Measurements from ENCODE around the gene PCNX2. TPM values are rescaled to one million over a fixed set of nuclear protein-coding genes. Genes with fewer than 3 reads are reported as not detected.

Gene PCNX2
- total and polyA plus RNA-seq, 2 experiments from 2014 or later = 5.0 to 13.7 TPM

DNA sequence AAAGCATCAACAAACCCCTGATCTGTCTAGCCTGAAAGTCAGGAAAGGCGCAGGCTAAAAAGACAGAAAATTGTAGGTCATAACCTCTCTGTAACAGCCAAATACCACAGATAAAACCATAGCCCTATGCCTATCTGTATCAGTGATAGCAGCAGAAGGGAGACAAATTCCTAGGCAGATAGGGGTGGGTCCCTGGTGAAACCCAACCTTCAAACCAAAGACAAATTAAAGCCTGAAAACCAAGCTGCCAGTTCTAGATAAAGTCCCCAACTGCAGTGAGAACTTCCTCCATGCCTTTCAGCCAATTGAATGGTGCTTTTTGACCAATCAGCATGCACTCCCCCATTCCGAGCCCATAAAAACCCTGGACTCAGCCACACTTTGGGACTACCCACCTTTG, 229.8 kb downstream of the PCNX2 start:
- Histone ChIP-seq H3K4me2 (ENCODE audit: unreplicated experiment) (no peak overlapping the region), H3K79me2 (ENCODE audit: insufficient read depth) (no peaks in the 10 kb centered on the region), H3F3A (ENCODE audit: insufficient read depth) (no peaks in the 10 kb centered on the region), H3K9me3 (ENCODE audit: low read depth) (no peaks in the 10 kb centered on the region), H3K27me3 (replicated peaks; ENCODE audit: insufficient read depth) (no peaks in the 10 kb centered on the region), H3K9me2 (ENCODE audit: insufficient read depth) (no peaks in the 10 kb centered on the region), H3K36me3 (ENCODE audit: low read depth) (no peaks in the 10 kb centered on the region), H3K4me3 (no peak overlapping the region), H2AFZ (no peak overlapping the region), H3K4me1 (ENCODE audit: insufficient read depth) (peaks cover 7% of the 10 kb centered on the region; the same call in 1 of the 2 replicates), H3K9ac (no peak overlapping the region), H4K20me1 (ENCODE audit: insufficient read depth) (no peaks in the 10 kb centered on the region), H3K27ac (no peak overlapping the region)
- in situ Hi-C loops (cut with MboI) = no loop called here
- WGBS, 2 experiments (ENCODE audit: low coverage in 1 of 2, low lambda C conversion rate in 2 of 2, missing lambda C conversion rate in 2 of 2) = 98 to 100% methylated on average over 2 of the region's 2 CpGs
- no peak for TF ChIP-seq EZH2 (IDR thresholded peaks at IDR 0.05; ENCODE audit: insufficient read depth, poor library complexity, severe bottlenecking)
- no peak for DNase-seq

DNA sequence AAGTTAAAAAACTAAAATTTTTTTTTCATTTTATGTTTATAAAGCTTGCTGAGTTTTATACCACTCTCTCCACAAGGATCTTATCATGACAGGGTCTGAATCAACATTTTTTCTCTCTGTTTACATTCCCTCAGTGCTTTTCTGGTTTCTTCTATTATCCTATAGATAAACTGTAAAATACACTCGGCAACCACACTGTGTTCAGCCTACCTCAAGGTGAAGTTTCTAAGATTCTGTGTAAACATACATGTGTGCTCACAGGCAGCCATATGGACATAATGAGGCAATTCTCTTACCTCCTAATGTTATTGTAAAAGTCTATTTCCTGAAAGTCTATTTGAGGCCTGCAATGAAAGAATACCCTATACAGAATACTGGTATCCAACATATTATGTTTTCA, 230.5 kb downstream of the PCNX2 start:
- H3K4me1 ChIP-seq (ENCODE audit: insufficient read depth) = peaks cover 7% of the 10 kb centered on the region; the same call in 1 of the 2 replicates
- no peak for DNase-seq
- H3K4me3 ChIP-seq = no peak overlapping the region
- no peak overlapping the region for H2AFZ ChIP-seq
- H3K79me2 ChIP-seq (ENCODE audit: insufficient read depth) = no peaks in the 10 kb centered on the region
- no peak overlapping the region for H3K9ac ChIP-seq
- no peak overlapping the region for H3K27ac ChIP-seq
- no peaks in the 10 kb centered on the region for H3F3A ChIP-seq (ENCODE audit: insufficient read depth)
- 88 to 100% methylated on average over 1 of the region's 1 CpG for WGBS, 2 experiments (ENCODE audit: low coverage in 1 of 2, low lambda C conversion rate in 2 of 2, missing lambda C conversion rate in 2 of 2)
- no peaks in the 10 kb centered on the region for H3K27me3 ChIP-seq (replicated peaks; ENCODE audit: insufficient read depth)
- H3K36me3 ChIP-seq (ENCODE audit: low read depth) = no peaks in the 10 kb centered on the region
- H3K9me3 ChIP-seq (ENCODE audit: low read depth) = no peaks in the 10 kb centered on the region
- H3K9me2 ChIP-seq (ENCODE audit: insufficient read depth) = no peaks in the 10 kb centered on the region
- H3K4me2 ChIP-seq (ENCODE audit: unreplicated experiment) = no peak overlapping the region
- TF ChIP-seq EZH2 (IDR thresholded peaks at IDR 0.05; ENCODE audit: insufficient read depth, poor library complexity, severe bottlenecking) (no peak), EZH2phosphoT487 (IDR thresholded peaks at IDR 0.05; ENCODE audit: insufficient read depth, low read depth) (no peak)
- H4K20me1 ChIP-seq (ENCODE audit: insufficient read depth) = no peaks in the 10 kb centered on the region
- in situ Hi-C loops (cut with MboI) = no loop called here

DNA sequence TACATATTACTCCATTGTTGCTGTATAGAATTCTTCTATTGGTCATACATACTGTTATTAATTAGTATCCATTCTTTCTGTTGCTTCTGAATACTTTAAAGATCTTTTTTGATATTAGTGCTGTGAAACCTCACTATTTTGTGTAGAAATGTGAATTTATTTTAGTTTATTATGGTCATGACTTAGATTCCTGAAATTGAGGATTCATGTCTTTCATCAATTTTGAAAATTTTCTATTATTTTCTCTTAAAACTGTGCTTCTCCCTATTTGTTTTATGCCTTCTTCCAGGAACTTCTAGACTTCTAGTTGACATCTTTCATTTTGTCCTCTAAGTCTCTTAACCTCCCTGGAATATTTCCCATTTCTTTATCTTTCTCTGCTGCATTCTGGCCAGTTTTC, 232.1 kb downstream of the PCNX2 start:
- in situ Hi-C loops (cut with MboI) = no loop called here
- Histone ChIP-seq H3K9me3 (ENCODE audit: low read depth) (no peaks in the 10 kb centered on the region), H3K9ac (no peak overlapping the region), H4K20me1 (ENCODE audit: insufficient read depth) (no peaks in the 10 kb centered on the region), H3K27ac (no peak overlapping the region), H3K9me2 (ENCODE audit: insufficient read depth) (no peaks in the 10 kb centered on the region), H3K27me3 (replicated peaks; ENCODE audit: insufficient read depth) (no peaks in the 10 kb centered on the region), H3K4me1 (ENCODE audit: insufficient read depth) (peaks cover 7% of the 10 kb centered on the region; the same call in 1 of the 2 replicates), H3K4me3 (no peak overlapping the region), H3F3A (ENCODE audit: insufficient read depth) (no peaks in the 10 kb centered on the region), H3K36me3 (ENCODE audit: low read depth) (no peaks in the 10 kb centered on the region), H3K4me2 (ENCODE audit: unreplicated experiment) (no peak overlapping the region), H2AFZ (no peak overlapping the region), H3K79me2 (ENCODE audit: insufficient read depth) (no peaks in the 10 kb centered on the region)
- TF ChIP-seq EZH2 (IDR thresholded peaks at IDR 0.05; ENCODE audit: insufficient read depth, poor library complexity, severe bottlenecking) = no peak
- no peak for TF ChIP-seq EZH2phosphoT487 (IDR thresholded peaks at IDR 0.05; ENCODE audit: insufficient read depth, low read depth)
- DNase-seq = no peak

DNA sequence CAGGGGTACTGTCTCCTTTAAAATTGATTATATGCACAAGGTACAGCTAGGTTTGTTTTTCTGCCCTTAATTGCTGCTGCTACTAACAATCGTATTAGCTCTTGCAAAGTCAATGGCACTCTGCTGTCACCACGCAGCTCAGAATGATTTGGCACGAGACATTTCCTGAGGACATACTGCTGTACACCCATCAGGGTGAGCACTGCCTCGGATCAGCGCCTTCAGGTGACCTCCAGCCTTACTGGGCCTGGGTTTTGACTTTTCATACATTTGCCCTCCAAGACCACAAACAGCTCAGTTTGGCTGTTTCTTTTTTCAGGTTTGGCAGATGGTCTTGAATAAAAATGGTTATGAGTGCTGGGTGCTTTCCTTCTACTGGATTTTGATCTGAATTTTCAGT, 234.3 kb downstream of the PCNX2 start:
- Histone ChIP-seq H3K9ac (no peak overlapping the region), H3K79me2 (ENCODE audit: insufficient read depth) (no peaks in the 10 kb centered on the region), H3F3A (ENCODE audit: insufficient read depth) (no peaks in the 10 kb centered on the region), H3K36me3 (ENCODE audit: low read depth) (no peaks in the 10 kb centered on the region), H4K20me1 (ENCODE audit: insufficient read depth) (no peaks in the 10 kb centered on the region), H3K9me2 (ENCODE audit: insufficient read depth) (no peaks in the 10 kb centered on the region), H2AFZ (no peak overlapping the region), H3K27me3 (replicated peaks; ENCODE audit: insufficient read depth) (no peaks in the 10 kb centered on the region), H3K9me3 (ENCODE audit: low read depth) (no peaks in the 10 kb centered on the region), H3K4me1 (ENCODE audit: insufficient read depth) (no peaks in the 10 kb centered on the region), H3K4me3 (no peak overlapping the region), H3K4me2 (ENCODE audit: unreplicated experiment) (no peak overlapping the region), H3K27ac (no peak overlapping the region)
- 95 to 96% methylated on average over 5 of the region's 5 CpGs for WGBS, 2 experiments (ENCODE audit: low coverage in 1 of 2, low lambda C conversion rate in 2 of 2, missing lambda C conversion rate in 2 of 2)
- no peak for TF ChIP-seq EZH2 (IDR thresholded peaks at IDR 0.05; ENCODE audit: insufficient read depth, poor library complexity, severe bottlenecking)
- TF ChIP-seq EZH2phosphoT487 (IDR thresholded peaks at IDR 0.05; ENCODE audit: insufficient read depth, low read depth) = no peak
- no peak for DNase-seq
- in situ Hi-C loops (cut with MboI) = no loop called here

DNA sequence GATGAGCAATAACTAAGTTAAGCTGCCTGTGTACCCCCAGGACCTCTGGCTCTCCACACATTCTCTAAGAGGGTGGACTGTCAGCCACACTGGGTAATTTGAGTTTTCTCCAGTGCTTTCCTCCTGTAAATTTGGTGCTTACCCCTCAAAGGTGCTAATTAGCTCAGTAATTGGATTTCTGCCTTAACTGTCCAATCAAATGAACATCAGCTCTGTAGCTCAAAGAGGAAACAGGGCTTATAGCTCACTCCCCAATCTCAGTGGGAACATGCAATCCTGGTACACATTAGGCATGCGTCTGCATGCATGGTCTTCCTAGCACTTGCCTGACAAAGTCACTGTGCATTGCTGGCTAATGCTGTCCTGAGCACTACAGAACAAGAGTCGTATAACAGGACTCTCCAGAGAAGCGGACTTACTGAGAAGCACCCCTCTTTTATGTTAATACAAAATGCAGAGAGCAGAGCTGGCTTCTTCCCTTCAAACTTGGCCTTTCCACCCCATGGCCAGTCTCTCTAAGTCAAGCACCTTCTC, 235.0 kb downstream of the PCNX2 start:
- Histone ChIP-seq H3K9ac (no peak overlapping the region), H3K4me1 (ENCODE audit: insufficient read depth) (no peaks in the 10 kb centered on the region), H3K79me2 (ENCODE audit: insufficient read depth) (no peaks in the 10 kb centered on the region), H3K27ac (no peak overlapping the region), H3K9me3 (ENCODE audit: low read depth) (no peaks in the 10 kb centered on the region), H3F3A (ENCODE audit: insufficient read depth) (no peaks in the 10 kb centered on the region), H3K4me2 (ENCODE audit: unreplicated experiment) (no peak overlapping the region), H3K36me3 (ENCODE audit: low read depth) (no peaks in the 10 kb centered on the region), H2AFZ (no peak overlapping the region), H3K4me3 (no peak overlapping the region), H4K20me1 (ENCODE audit: insufficient read depth) (no peaks in the 10 kb centered on the region), H3K27me3 (replicated peaks; ENCODE audit: insufficient read depth) (no peaks in the 10 kb centered on the region), H3K9me2 (ENCODE audit: insufficient read depth) (no peaks in the 10 kb centered on the region)
- 97 to 99% methylated on average over 3 of the region's 3 CpGs for WGBS, 2 experiments (ENCODE audit: low coverage in 1 of 2, low lambda C conversion rate in 2 of 2, missing lambda C conversion rate in 2 of 2)
- no peak for DNase-seq
- TF ChIP-seq EZH2phosphoT487 (IDR thresholded peaks at IDR 0.05; ENCODE audit: insufficient read depth, low read depth) = no peak
- TF ChIP-seq EZH2 (IDR thresholded peaks at IDR 0.05; ENCODE audit: insufficient read depth, poor library complexity, severe bottlenecking) = no peak
- in situ Hi-C loops (cut with MboI) = no loop called here

Measured in GM23248 (cell line).